SIG-M5 (cell line): ENCODE data around the gene DCTN4.
"Not testable (repeated sequence)": the region's sequence is repeated elsewhere in the genome, so short reads cannot be mapped to it uniquely, and the experiment has no call there.

Source experiments
- DNase-seq: peaks from one replicate; lab custom pipeline; 2025; lab: John Stamatoyannopoulos, UW

Gene DCTN4

GRCh38 chr5:150758531-150759333, at the start of gene DCTN4:
TSS of gene DCTN4 (minus strand) at chr5:150759017. CDS start at chr5:150758993, 24 bp downstream.
- peak; percentile 99 for DNase-seq

- no peak for DNase-seq
These were observed 45.6 kb upstream of the DCTN4 start for GRCh38 chr5:150804388-150804787.

GRCh38 chr5:150801117-150801927, 42.5 kb upstream of the DCTN4 start:
- DNase-seq: no peak

- no peak for DNase-seq
These were observed 38.6 kb upstream of the DCTN4 start for GRCh38 chr5:150797384-150797783.

- DNase-seq: no peak
These were observed 36.1 kb upstream of the DCTN4 start for GRCh38 chr5:150794927-150795326.

GRCh38 chr5:150793423-150793888, 34.6 kb upstream of the DCTN4 start:
- not testable (repeated sequence) for DNase-seq

GRCh38 chr5:150791536-150791935, 32.7 kb upstream of the DCTN4 start:
- DNase-seq: no peak

- DNase-seq: peak; percentile 91
These were observed 31.3 kb upstream of the DCTN4 start for GRCh38 chr5:150789943-150790611.

GRCh38 chr5:150789450-150789849, 30.6 kb upstream of the DCTN4 start:
- DNase-seq: no peak

- no peak for DNase-seq
These were observed 30.2 kb upstream of the DCTN4 start for GRCh38 chr5:150788977-150789376.

- DNase-seq: peak; percentile 37
These were observed 28.8 kb upstream of the DCTN4 start for GRCh38 chr5:150787656-150788055.

- no peak for DNase-seq
These were observed 28.1 kb upstream of the DCTN4 start for GRCh38 chr5:150786876-150787275.

GRCh38 chr5:150785950-150786349, 27.1 kb upstream of the DCTN4 start:
- DNase-seq: no peak

GRCh38 chr5:150783422-150783928, 24.7 kb upstream of the DCTN4 start:
- DNase-seq: peak; percentile 87

GRCh38 chr5:150782850-150783249, 24.0 kb upstream of the DCTN4 start:
- no peak for DNase-seq

- DNase-seq: no peak
These were observed 23.1 kb upstream of the DCTN4 start for GRCh38 chr5:150781706-150782614.

- no peak for DNase-seq
These were observed 22.0 kb upstream of the DCTN4 start for GRCh38 chr5:150780816-150781221.

- DNase-seq: peak; percentile 35
These were observed 21.4 kb upstream of the DCTN4 start for GRCh38 chr5:150780187-150780692.

GRCh38 chr5:150779397-150780186, 20.8 kb upstream of the DCTN4 start:
- DNase-seq: no peak
